ENCODE measurements around the gene ACOXL.

ACOXL gene

DNA sequence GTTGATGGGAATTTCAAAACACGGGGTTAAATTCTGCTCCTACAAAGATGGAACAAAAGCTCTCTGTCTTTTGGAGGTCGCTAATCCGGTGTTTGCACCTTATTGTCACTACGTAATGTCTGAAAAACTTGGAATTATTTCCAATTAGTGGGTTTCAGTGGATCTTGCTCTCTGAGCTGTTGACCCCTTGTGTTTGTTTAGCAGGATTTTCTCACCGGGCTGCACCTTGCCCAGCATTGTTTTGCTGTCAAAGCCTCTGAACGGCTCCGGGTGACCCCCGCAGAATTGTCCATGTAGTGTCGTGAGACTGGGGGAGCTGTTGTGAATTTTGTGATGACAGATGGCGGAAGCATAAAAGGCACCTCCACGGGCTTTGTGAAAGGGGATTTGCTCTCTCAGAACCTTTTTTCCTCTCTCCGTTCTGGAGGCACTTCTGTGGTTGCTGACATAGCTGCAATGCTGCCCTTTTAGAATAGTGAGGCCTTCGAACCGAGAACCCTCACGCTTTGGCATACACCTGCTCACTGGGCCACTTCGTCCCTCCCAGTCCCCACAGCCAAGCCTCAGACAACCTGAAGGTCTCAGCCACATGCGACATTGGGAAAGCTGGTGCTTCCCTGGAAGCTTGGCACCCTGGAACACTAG is 129.4 kb downstream of the ACOXL start:
- no peak for DNase-seq

DNA sequence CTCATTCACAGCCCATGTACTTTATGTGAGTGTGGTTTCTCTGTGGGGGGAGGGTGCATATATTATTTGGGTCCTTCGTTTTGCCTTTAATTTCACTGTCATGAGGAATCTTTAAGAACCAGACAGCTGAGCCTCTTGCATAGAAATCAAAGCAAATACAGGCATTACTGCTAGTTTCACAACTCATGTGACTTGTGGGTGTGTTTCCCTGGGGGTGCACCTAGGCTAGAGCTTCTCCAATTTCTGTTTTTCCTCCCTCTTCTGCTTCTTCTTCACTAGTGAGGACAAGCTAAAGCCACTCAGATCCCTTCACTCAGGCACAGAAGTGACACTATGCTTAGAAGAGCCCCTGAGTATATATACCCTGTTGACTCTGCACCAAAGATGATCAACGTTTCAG is 131.4 kb downstream of the ACOXL start:
- no peak for DNase-seq

DNA sequence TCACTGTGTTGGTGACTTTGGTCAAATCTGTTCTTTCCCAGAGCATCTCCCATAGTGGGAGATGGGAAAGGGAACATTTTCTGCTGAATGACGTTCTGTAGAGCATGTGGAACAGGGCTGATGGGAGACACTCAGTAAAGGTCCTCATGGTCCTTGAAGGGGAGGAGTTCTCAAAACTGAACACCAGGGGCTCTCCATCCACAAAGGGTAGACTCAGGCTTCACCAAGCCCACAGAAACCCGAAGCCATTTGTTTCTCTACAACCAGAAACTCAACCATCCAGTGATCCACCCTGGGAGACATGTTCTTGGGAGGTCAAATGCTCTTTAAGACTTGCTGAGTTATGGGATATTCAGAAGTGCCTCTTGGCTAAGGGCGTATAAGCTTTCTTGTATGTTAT is 131.8 kb downstream of the ACOXL start:
- DNase-seq: no peak

DNA sequence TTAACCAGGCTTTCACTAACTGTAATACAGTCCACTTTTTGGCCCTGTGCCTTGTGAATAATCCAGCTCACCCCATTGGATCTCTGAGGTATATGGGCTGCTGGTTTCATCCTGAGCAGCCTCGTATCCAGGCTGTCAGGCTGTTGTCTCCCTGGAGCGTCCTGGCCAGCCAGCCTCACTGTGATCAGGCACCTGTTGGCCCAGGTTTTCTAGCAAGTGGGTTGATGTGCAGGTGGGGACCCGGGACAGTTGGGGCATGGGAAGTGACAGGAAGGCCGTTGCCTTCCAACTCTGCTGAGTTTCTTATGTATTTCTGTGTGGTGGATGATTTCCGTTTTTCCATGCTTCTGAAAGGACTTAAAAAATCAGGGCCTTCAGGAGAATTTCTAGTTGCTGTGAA is 132.4 kb downstream of the ACOXL start:
- DNase-seq: no peak

DNA sequence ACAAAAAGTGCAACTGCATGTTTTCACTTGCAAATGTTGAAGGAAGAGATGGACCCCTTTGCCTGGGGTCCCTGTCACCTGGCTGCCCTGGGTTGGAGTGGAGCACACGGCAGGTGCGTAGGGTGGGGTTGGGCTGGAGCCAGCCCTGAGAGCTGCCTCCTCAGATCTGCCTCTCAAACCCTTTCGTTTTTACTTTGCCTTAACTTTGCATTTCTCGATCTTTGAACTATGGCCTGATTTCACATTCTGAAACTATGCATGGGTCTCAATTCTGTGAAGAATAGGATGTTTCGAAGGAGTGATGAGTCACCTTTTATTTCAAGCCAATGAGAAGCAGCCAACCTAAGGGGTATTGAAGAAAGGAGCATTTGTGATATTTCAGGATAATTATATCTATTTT is 132.8 kb downstream of the ACOXL start:
- peak; percentile 88 for DNase-seq

DNA sequence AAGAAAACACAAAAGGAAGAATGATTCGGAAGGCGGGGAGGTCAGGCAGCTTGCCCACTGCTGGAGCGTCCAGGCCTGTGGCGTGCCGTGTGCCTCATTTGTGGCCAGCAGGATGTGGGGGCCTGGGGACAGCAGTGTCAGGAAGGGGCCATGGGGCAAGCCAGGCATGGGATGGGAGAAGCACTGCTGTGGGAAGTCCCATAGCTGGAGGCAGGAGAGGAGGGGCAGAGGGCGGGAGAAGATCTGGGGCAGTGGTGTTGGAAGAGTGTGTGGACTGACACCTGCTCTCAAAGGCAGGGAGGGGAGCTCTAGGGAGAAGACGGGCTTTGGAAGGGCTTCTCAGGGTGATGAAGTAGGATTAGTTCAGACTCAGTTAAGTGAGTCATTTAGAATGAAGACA is 133.7 kb downstream of the ACOXL start:
- DNase-seq: no peak

DNA sequence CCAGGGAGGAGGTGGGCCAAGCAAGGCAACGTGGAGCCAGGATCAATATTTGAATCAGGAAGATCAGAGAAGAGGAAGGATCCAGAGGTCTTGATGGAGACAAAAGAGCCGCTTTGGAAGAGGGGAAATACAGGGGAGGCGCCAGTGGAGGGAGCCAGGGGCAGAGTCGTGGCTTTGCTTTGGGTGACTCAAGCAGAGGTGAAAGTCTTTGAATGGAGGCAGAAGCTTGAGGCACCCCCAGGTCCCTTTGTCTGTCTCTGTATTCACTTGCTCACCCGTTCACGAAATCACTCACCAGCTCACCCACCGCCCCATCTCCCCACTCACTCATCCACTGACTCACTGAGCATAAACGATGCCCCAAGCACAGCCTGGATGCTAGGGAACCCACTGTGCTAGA is 134.1 kb downstream of the ACOXL start:
- peak; percentile 82 for DNase-seq

DNA sequence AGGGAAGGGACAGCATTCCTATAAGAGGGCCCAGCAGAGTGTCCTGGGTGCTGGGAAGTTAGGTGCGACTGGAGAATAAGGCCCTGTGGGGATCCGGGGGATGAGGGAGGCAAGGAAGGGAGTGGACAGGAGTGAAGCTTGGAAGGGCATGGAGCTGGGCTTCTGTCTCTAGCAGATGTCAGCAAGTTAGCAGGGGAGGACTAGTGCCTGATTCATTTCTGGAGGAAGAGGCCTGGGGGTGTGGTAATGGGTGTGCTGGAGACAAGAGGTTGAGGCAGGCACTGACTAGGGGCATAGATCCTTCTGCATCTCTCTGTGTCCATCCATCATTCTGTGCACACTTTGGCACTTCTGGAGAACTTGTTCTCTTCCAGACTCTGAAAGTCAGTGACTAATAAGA is 134.7 kb downstream of the ACOXL start:
- DNase-seq: peak; percentile 74

DNA sequence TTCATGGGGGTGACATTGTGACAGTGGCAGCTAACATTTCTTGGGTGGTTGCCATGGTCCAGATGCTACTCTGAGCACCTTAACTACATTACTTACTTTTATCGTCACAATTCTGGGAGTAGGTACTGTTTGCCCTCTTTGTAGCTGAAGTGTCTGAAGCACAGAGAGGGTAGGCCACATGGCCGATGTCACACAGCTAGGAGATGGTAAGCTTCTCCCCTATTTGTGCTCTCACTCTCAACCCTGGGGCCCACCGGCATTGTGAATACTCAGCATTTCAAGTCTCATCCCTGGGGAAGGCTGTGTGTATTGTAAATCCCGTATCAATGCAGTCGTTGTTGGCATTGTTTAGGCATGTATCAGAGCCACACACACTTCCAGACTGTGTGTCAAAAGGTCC is 136.6 kb downstream of the ACOXL start:
- DNase-seq: no peak

DNA sequence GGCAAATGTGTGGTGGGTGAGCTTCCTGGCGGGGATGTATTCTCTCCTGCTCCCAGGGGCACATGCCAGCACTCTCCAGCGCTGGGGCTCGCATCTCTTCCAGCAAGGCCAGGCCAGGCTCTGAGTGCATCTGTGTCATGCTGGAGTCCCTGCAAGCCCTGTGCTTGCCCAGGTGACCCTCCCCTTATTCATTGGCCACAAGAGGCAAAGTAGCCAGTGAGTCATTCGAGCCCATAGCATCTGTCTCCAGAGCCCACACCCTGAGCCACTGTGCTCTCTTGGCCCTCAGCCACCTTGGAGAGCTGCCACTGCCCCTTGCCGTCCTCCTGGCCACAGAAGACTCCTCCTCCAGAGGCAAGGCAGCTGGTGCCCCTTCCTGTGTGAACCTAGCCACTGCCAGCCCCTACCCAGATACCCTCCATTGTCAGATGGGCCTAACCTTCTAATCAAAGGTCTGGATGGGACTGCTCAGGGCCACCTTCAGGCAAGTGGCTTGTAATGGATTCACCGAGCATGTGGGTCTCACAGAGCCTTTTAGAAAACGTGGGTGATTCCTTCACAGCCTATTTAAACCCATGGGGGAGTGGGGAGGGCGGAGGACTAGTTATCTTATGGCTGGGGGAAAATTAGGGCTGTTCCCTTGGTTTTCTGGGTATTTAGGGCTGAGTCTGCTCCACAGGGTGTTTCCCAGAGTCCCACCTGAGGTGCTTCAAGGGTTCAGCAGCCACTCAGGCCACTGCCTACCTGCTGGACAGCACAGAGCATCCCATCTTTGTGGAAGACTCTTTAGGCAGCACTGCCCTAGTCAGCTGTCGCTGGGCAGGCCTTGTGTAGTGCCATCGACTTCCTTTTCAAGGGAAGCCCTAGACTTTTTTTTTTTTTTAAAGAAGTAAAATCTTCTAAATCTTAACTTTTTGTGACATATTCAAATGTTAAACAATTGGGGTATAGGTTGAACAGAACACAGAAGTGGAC is 137.4 kb downstream of the ACOXL start:
- no peak for DNase-seq

DNA sequence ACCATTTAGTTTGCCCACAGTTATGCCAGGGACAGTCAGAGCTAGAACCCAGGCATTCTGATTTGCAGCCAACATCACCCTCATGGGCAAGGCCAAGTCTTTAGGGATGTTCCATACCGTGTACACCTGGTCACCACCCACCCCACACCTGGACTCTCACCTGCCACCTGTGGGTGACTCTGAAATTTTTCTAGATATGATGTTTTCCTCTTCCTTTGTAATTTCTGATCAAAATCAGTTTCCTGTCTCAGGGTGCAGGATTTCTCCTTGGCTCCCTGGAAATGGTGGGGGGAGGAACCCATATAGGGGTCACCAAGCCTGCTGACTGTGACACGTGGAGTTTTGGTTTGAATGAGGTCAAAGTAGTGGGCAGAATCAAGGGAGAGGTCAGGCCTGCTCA is 138.2 kb downstream of the ACOXL start:
- no peak for DNase-seq

DNA sequence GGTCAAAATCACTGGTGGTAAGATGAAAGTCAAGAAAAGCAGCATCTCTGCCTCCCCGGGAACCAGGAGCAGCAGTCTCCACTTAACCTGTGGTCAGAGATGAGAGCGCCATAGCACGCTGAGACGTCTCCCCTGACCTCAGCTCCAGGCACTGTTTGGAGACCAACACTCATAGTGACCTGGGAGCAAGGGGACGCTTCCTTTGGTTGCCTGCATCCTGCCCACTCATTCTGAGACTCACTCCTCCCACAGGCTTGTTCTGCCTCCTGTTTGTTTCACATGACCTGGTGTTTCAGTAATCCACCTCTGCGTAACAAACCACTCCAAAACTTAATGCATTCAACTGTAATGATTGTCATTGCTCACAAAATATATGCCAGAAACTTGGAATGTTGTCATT is 139.3 kb downstream of the ACOXL start:
- DNase-seq: peak; percentile 67

DNA sequence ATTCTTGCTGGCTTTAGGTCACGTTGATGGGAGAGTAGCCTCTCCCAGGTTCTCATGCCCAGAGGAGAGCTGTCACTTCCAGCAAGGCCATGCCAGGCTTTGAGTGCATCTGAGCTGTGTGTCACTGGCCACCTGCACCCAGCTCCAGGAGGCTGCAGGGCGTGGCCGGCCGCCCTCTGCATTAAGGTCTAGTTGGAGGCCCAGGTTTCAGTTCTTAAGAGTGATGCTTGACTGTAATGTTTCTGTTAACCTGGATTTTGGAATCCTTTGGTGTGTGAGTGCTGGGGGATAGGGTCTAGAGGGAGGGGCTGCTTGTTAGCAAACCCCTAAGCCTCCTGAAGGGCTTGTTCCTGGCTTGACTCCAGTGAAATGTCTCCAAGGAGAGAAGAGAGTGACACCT is 140.1 kb downstream of the ACOXL start:
- no peak for DNase-seq

DNA sequence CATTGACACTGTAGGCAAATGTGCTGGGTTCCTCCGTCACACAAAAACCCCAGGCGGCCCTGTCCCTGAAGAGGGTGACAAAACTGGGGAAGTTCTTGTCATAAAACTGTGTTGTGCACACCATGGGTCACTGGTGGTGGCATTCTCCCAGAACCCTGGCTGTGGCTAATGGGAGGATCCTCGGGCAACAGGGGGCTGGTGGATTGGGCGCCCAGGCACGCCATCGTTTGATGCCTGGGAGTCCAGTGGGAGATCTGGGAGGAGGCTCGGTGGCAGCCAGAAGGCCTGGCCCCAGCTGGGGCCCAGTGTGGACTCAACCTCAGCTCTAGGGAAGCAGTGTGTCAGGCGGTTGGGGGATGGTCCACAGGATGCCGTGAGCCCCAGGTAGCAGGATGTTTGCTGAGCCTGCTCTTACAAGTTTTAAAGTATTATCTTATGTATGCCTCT is 140.7 kb downstream of the ACOXL start:
- no peak for DNase-seq

DNA sequence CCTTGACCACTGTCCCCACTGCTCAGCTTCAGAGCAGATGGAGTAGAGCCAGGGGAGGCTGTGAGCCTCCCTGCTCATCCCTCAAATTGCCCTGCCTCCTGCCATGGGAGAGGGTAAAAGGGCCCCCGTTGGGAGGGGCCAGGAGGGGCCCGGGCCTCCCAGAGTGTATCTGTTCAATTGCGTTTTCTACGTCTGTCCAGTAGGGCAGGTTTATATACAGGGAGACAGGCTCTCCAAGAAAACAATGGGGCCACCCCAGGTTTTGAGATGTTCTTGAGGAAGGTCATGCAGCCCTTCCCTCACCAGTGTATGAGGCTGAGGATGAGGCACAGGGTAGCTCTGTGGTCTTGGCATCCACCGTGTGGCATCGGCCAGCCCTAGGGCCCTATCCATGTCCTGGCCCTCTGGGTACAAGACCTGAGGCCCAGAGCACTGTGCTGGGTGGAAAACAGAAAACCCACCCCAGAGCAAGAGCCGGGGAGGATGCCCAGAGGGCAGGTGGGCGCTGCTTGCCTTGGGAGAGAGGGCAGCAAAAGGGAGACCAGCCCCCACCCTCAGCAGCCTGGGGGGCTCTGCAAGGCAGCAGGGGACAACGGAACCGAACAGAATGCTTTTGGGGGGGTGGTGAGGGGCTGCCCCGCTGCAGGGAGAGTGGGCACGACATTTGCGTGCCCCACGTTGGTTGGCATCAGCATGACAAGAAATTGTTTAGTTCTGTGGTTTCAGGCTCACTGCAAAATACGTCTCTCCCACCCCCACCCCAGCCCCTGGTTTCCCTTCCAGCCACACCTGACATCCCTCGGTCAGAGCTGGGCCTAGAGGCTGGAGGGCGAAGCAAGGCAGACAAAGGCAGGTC is 141.5 kb downstream of the ACOXL start:
- no peak for DNase-seq

DNA sequence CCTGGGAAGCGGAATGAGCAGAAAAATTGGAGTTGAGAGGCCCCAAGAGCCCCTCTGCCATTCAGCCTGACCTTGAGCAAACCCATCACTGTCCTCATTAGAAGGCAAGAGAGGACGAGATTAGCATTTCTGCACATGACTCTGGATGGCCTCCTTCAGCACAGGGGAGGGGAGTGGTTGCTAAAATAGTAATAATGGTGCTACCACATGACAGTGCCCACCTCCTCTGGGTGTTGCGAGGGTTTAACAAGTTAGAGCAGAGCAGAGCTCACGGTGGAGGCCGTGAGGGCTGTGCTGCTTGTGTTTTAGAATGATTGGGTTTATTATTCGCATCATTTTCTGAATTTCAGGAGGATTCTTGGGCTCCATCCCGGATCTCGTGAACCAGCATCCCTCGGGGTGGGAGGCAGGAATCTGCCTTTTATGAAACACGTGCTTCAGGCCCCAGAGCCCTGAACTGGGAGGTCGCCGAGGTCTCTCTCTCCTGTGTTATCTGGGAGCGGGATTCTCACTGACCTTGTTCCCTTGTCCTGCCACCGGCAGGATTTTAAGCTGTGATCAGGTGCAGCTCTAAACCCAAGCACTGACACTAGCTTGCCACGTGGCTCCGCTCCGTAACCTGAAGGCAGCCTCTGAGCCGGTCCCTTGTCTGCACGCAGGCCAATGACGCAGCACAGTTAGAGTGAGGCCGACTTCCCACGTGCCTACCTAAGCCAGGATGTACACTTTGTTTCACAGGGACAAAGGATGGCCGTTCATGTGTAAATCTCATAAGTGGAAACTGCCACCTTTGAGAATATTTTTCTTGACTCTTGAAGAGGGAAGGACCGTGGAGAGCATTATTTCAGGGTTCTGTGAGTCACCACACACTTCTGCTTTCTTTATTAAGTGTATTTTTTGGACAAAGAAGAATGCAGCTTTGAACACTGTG is 142.3 kb downstream of the ACOXL start:
- no peak for DNase-seq

DNA sequence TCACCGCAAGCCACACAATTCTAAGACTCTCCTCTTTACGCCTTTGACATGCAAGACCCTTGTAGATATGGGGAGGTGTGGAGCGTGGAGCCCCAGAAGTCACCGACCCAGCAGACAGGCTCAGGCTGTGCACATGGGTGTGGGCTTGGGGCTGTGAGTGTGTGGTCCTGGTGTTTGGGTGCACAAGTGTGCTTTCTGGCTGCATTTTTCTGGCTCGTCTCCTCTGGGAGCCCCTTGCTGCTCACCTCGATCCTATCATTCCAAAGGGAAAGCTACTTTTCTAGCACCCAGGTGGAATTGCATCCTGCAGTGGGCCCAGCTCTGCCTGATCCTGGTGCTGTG is 143.0 kb downstream of the ACOXL start:
- no peak for DNase-seq

DNA sequence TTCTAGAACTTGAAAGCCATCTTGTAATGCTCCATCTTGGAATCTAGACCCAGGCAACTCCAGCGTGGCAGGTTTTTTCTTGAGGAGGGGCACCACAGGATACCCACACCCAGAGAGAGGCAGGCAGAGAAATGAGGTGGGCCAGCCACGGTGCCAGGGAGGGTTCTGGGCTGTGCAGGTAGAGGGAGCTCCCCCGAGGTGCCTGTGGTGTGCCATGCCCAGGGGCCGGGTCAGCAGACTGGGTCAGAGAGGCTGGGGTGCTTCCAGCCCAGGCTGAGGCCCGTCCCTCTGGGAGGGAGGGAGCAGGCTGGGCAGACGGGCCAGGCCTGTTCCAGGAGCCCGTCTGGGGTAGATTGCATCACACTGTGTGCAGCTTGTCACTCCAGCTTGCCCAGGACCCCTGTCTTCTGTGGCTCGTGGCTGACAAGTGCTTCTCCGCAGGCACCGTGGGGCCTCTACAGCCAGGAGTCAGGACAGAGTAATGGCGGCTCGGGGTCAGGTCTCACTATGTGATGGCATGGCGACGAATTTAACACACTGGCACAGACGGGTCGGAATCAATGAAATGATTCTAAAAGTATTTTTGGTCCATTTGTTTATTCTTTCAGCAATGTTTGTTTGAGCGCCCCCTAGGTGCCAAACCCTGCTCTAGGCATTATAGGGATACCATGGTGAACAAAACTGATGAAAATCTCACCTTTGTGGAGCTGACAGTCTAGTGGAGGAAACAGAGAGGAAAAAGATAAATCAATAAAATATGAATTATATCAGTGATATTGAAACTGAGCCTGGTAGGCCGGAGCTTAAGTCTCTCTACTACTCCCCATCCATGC is 144.0 kb downstream of the ACOXL start:
- DNase-seq: no peak

DNA sequence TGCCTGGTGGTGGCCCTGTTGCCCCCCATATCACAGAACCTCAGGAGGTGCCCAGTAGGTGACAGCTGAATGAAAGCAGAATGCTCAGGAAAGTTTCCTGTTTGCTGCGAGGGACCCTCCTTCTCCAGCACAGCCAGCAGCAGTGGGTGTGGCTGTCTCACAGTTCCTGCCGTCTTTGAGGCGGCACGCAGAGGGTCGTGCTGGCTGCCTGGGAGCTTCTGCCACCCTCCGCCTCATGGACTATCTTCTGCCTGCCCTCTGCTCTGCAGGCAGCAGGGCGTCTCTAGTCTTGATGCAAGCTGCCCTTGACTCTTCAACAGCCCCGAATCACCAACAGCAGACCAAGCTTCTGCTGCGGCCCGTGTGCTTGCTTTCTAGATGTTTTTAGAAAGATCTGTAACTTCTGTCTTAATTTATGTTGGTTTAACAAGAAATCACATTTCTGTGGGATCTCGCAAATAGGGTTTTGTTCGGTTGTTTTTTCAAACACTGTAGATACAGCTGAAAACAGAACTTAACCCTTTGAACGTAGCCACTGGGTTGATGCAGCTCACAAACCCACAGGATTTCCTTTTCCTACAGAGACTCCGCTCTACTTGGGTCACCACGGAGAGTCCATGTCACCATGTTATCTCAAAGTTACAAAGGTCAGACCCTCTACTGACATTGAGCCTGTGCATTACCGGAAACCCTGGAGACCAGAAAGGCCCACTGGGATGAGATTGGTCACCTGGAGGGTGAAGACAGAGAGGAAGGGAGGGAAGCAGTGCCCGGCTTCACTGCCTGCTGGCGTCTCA is 144.9 kb downstream of the ACOXL start:
- no peak for DNase-seq

DNA sequence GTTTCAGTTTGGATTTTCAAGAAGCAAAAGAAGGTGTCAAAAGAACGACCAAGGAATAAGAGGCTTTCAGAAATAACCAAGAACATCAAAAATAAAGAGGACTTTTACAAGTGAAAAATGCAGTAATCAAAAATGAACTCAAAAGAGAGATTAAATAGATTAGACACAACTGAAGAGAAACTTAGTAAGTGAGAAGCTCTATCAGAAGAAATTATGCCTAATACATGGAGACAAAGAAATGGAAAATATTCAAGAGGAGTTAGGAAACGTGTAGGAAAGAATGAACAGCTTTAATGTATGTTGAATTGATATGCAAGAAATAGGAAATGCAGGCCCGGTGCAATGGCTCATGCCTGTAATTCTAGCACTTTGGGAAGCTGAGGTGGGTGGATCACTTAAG is 145.8 kb downstream of the ACOXL start:
- DNase-seq: no peak

DNA sequence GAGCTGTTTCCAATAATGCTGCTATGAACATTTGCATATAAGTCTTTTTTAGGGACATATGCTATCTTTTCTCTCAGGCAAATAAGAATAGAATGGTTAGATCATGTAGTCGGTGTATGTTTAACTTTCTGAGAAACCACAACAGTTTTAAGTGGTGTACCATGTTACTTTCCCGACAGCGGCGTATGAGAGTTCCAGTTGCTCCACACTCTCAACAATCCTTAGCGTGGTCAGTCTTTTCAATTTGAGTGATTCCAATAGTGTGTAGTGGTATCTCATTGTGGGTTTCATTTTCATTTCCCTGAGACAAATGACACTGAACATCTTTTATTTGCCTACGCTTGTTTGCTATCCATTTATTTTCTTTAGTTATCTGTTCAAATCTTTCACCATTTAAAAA is 149.5 kb downstream of the ACOXL start:
- peak; percentile 63 for DNase-seq

All from activated CD4-positive, alpha-beta T cell treated with anti-CD3 and anti-CD28 coated beads, Interleukin-2, amount 50 U/mL, for 16 hours (primary cell).